Neural cell (in vitro differentiated cells): ENCODE measurements around the gene MEPCE. TPM values are rescaled to one million over a fixed set of nuclear protein-coding genes. Genes with fewer than 3 reads are reported as not detected.

Experiments
- H2AFZ ChIP-seq: fragments of 200-600, 300-800 bp; sonication (generic), shearing (Covaris generic); 2 replicates; pipeline ENCODE4 v1.6.0; 2014; ENCODE audit warnings: low read depth, mild to moderate bottlenecking, antibody characterized with exemption, low read length, moderate library complexity
- H3F3A ChIP-seq: fragments of 200-600 bp; shearing (Covaris generic); 2 replicates; pipeline ENCODE4 v1.6.1; 2016; ENCODE audit warnings: mild to moderate bottlenecking, moderate library complexity, mixed read lengths, antibody characterized with exemption, low read length; ENCODE audit not compliant: insufficient read depth, poor library complexity, severe bottlenecking
- H3K27ac ChIP-seq: fragments of 200-600, 300-800 bp; sonication (generic), shearing (Covaris generic); 2 replicates; pipeline ENCODE4 v1.5.1; 2014; ENCODE audit warnings: mild to moderate bottlenecking, low read length, moderate library complexity
- H3K27me3 ChIP-seq: fragments of 300-800, 200-600 bp; sonication (generic), shearing (Covaris generic); 2 replicates; pipeline ENCODE4 v1.6.0; 2014; ENCODE audit warnings: mild to moderate bottlenecking, low read depth, low read length, moderate library complexity; ENCODE audit not compliant: insufficient read depth
- H3K36me3 ChIP-seq: fragments of 300-800, 200-600 bp; sonication (generic), shearing (Covaris generic); 2 replicates; pipeline ENCODE4 v1.5.1; 2014; ENCODE audit warnings: mild to moderate bottlenecking, antibody characterized with exemption, low read length, moderate library complexity; ENCODE audit not compliant: insufficient read depth
- H3K4me2 ChIP-seq: fragments of 300-800, 200-600 bp; sonication (generic), shearing (Covaris generic); 2 replicates; pipeline ENCODE4 v1.6.0; 2014; ENCODE audit warnings: mild to moderate bottlenecking, low read length
- H3K4me3 ChIP-seq: fragments of 300-800, 200-600 bp; sonication (generic), shearing (Covaris generic); 2 replicates; pipeline ENCODE4 v1.5.1; 2014; ENCODE audit warnings: mild to moderate bottlenecking, low read length, moderate library complexity
- H3K79me2 ChIP-seq: fragments of 200-600 bp; shearing (Covaris generic); replicated peaks from 2 replicates; pipeline ENCODE4 v1.6.0; 2014; ENCODE audit warnings: mild to moderate bottlenecking, low read length, moderate library complexity; ENCODE audit not compliant: insufficient read depth
- H3K9ac ChIP-seq: fragments of 300-800, 200-600 bp; sonication (generic), shearing (Covaris generic); 2 replicates; pipeline ENCODE4 v1.6.1; 2016; ENCODE audit warnings: mild to moderate bottlenecking, low read length, mixed read lengths
- H3K9me2 ChIP-seq: fragments of 200-600 bp; shearing (Covaris generic); 2 replicates; pipeline ENCODE4 v1.6.1; 2016; ENCODE audit warnings: mild to moderate bottlenecking, low read length, mixed read lengths; ENCODE audit not compliant: insufficient read depth
- H3K9me3 ChIP-seq: fragments of 200-600, 300-800 bp; sonication (generic), shearing (Covaris generic); 2 replicates; pipeline ENCODE4 v1.6.1; 2016; ENCODE audit warnings: mild to moderate bottlenecking, mixed run types, low read length, moderate library complexity, mixed read lengths
- H4K20me1 ChIP-seq: fragments of 200-600 bp; shearing (Covaris generic); 2 replicates; pipeline ENCODE4 v1.6.1; 2016; ENCODE audit warnings: mild to moderate bottlenecking, mixed run types; ENCODE audit not compliant: insufficient read depth
- CTCF ChIP-seq: fragments of 450-650 bp; IDR thresholded peaks from 2 replicates; pipeline ENCODE4 v1.5.1; 2014; ENCODE audit warnings: antibody characterized with exemption, mild to moderate bottlenecking, moderate library complexity; ENCODE audit not compliant: poor library complexity, severe bottlenecking
- EP300 ChIP-seq: fragments of 450-650 bp; conservative IDR thresholded peaks from 2 replicates; pipeline ENCODE4 v1.6.1; 2014; ENCODE audit warnings: antibody characterized with exemption, mild to moderate bottlenecking, moderate library complexity; ENCODE audit not compliant: poor library complexity, severe bottlenecking
- EZH2 ChIP-seq: fragments of 200-600, 300-800 bp; shearing (Covaris generic), sonication (generic); IDR thresholded peaks from 2 replicates; pipeline ENCODE4 v1.6.1; 2014; ENCODE audit warnings: antibody characterized with exemption, low read length, borderline replicate concordance, mild to moderate bottlenecking; ENCODE audit not compliant: insufficient read depth, poor library complexity, severe bottlenecking
- MXI1 ChIP-seq: fragments of 450-650 bp; conservative IDR thresholded peaks from 2 replicates; pipeline ENCODE4 v1.6.1; 2014; ENCODE audit warnings: antibody characterized with exemption, mild to moderate bottlenecking; ENCODE audit not compliant: poor library complexity, severe bottlenecking
- POLR2AphosphoS5 ChIP-seq: IDR thresholded peaks from 2 replicates; pipeline ENCODE4 v1.6.1; 2012
- RAD21 ChIP-seq: fragments of 450-650 bp; conservative IDR thresholded peaks from 2 replicates; pipeline ENCODE4 v1.6.1; 2014; ENCODE audit warnings: antibody characterized with exemption, mild to moderate bottlenecking, moderate library complexity
- REST ChIP-seq: IDR thresholded peaks from 2 replicates; pipeline ENCODE4 v1.6.1; 2012; ENCODE audit warnings: borderline replicate concordance
- SMC3 ChIP-seq: fragments of 450-650 bp; conservative IDR thresholded peaks from 2 replicates; pipeline ENCODE4 v1.6.1; 2014; ENCODE audit warnings: antibody characterized with exemption, mild to moderate bottlenecking, moderate library complexity; ENCODE audit not compliant: poor library complexity
- TAF1 ChIP-seq: IDR thresholded peaks from 2 replicates; pipeline ENCODE4 v1.6.1; 2012; ENCODE audit warnings: low read depth
- polyA plus RNA-seq: library from polyadenylated mRNA; depleted of rRNA; stranded (reverse); fragments of >200 nt; gene quantifications from 2 replicates; pipeline ENCODE4 v1.2.3, GENCODE V29; 2014

MEPCE gene
- polyA plus RNA-seq, 1 donor from 2014 or later: 15.0 TPM

GRCh38 chr7:100475549-100475948, 45.9 kb downstream of the MEPCE start:
- no peaks in the 10 kb centered on the region for H4K20me1 ChIP-seq
- H3K27ac ChIP-seq: no peak overlapping the region
- no peaks in the 10 kb centered on the region for H3K36me3 ChIP-seq
- H3K27me3 ChIP-seq: no peaks in the 10 kb centered on the region
- H2AFZ ChIP-seq: no peak overlapping the region
- no peaks in the 10 kb centered on the region for H3K79me2 ChIP-seq
- no peak overlapping the region for H3K4me3 ChIP-seq
- no peak overlapping the region for H3K9ac ChIP-seq
- no peaks in the 10 kb centered on the region for H3K9me3 ChIP-seq
- H3K4me2 ChIP-seq: no peak overlapping the region
- no peak for TF ChIP-seq TAF1
- TF ChIP-seq CTCF: no peak
- no peak for TF ChIP-seq POLR2AphosphoS5
- TF ChIP-seq REST: no peak
- TF ChIP-seq SMC3: no peak
- no peak for TF ChIP-seq MXI1
- TF ChIP-seq EP300: no peak
- H3F3A ChIP-seq: no peaks in the 10 kb centered on the region
- H3K9me2 ChIP-seq: no peaks in the 10 kb centered on the region

- no peaks in the 10 kb centered on the region for H3K27me3 ChIP-seq
- no peak overlapping the region for H3K27ac ChIP-seq
- no peak overlapping the region for H2AFZ ChIP-seq
- H4K20me1 ChIP-seq: no peaks in the 10 kb centered on the region
- H3K4me2 ChIP-seq: no peak overlapping the region
- TF ChIP-seq EZH2 (no peak), POLR2AphosphoS5 (no peak), REST (no peak), MXI1 (no peak), RAD21 (no peak), EP300 (no peak), SMC3 (no peak)
- no peaks in the 10 kb centered on the region for H3K79me2 ChIP-seq
- H3K36me3 ChIP-seq: no peaks in the 10 kb centered on the region
- peak overlapping the region; percentile 96 for H3K4me3 ChIP-seq
- no peak overlapping the region for H3K9ac ChIP-seq
- H3K9me3 ChIP-seq: no peaks in the 10 kb centered on the region
- no peaks in the 10 kb centered on the region for H3K9me2 ChIP-seq
- no peaks in the 10 kb centered on the region for H3F3A ChIP-seq
These were observed 46.6 kb downstream of the MEPCE start for GRCh38 chr7:100476101-100476780.
